ENCODE data around the gene RNASEH2B. TPM values are rescaled to one million over a fixed set of nuclear protein-coding genes. Genes with fewer than 3 reads are reported as not detected.

RNASEH2B gene
- total RNA-seq, 1 experiment from 2014 or later, result 47.3 TPM

DNA sequence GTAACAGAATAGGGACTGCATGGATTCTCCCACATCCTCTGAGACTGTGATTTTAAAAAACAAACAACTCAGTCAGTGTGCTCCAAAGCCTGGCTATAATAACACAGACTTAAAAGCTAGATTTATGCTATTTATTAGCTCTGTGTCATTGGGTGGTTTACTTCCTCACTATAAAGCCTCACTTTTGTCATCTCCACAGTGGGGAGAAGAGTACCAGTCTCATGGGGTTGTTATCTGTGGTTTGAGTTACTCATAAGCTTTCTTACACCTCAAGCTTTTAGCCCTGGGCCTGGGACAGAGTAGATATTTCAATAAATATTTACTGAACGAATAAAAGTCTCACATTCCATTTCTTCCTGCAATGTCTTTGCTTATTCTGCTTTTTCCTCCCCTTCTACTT lies 5.3 kb downstream of the RNASEH2B start:
- Histone ChIP-seq H3K27me3 (ENCODE audit: control insufficient read depth, insufficient read depth, low read length) (no peaks in the 10 kb centered on the region), H3K36me3 (replicated peaks; ENCODE audit: control insufficient read depth, insufficient read depth, low read length) (no peaks in the 10 kb centered on the region), H3K4me3 (ENCODE audit: insufficient read depth, low read depth, low read length) (no peak overlapping the region)
- DNase-seq, result no peak

DNA sequence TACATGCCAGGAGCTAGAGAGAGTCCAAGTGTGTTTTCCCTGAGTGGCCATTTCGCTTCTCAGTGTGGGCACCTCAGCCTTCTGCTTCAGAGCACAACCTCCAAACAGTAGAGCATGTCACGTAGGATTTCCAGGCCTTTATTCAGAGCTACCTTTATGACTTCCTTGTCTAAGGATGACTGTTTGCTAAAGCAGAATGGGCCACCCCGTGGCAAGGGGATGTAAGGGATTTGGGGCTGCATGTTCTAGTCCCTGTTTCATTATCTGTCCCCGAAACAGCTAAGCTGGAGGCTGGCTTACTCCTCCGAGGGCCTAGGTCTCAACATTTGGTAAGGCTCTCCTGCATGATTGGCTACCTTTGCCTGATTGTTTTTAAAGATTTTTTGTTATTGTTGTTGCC lies 6.0 kb downstream of the RNASEH2B start:
- H3K4me3 ChIP-seq (ENCODE audit: insufficient read depth, low read depth, low read length), result no peak overlapping the region
- DNase-seq, result no peak
- H3K36me3 ChIP-seq (replicated peaks; ENCODE audit: control insufficient read depth, insufficient read depth, low read length), result no peaks in the 10 kb centered on the region
- H3K27me3 ChIP-seq (ENCODE audit: control insufficient read depth, insufficient read depth, low read length), result no peaks in the 10 kb centered on the region

DNA sequence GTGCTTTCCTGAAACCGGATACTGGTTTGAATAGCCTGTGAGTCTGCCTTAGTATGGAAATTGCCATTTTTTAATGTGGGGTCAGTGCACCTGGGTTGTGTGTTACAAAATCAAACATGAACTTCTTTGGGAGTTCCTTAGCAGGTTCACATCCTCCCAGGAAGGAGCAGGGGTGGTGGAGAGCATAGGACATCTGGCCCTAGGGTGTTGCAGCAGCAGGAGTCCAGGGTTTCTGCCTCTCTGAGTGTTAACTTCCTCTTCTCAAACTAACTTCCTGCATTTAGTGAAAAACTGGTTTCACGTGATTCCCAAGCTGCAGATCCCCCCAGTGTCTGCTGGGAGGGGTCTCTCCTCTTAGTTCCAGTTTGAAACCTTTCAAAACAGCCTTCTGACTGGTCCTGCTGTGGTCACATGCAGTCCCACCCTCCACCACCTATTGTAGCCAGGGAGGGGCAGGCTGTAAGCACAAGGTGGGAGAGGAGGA lies 7.2 kb downstream of the RNASEH2B start:
- DNase-seq, result no peak
- Histone ChIP-seq H3K4me3 (ENCODE audit: insufficient read depth, low read depth, low read length) (no peak overlapping the region), H3K27me3 (ENCODE audit: control insufficient read depth, insufficient read depth, low read length) (no peaks in the 10 kb centered on the region), H3K36me3 (replicated peaks; ENCODE audit: control insufficient read depth, insufficient read depth, low read length) (no peaks in the 10 kb centered on the region)

DNA sequence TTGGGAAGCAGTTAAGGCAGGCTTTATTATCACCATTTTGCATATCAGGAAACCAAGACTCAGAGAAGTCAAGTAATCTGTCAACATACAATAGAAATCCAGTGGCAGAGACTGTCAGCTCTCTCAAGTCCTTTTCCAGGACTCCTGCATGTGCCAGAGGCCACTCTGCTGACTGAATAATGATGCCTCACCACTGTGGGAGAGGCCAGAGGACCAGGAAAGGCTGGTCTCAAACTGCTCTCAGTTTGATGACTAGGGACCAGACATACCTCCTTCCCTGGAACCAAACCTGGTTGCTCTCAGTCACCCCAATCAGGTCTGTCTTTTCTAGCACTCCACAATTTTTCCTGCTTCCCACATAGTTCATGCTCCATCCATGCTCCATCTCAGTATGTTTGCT lies 8.0 kb downstream of the RNASEH2B start:
- Histone ChIP-seq H3K27me3 (ENCODE audit: control insufficient read depth, insufficient read depth, low read length) (no peaks in the 10 kb centered on the region), H3K4me3 (ENCODE audit: insufficient read depth, low read depth, low read length) (no peak overlapping the region), H3K36me3 (replicated peaks; ENCODE audit: control insufficient read depth, insufficient read depth, low read length) (no peaks in the 10 kb centered on the region)
- DNase-seq, result no peak

DNA sequence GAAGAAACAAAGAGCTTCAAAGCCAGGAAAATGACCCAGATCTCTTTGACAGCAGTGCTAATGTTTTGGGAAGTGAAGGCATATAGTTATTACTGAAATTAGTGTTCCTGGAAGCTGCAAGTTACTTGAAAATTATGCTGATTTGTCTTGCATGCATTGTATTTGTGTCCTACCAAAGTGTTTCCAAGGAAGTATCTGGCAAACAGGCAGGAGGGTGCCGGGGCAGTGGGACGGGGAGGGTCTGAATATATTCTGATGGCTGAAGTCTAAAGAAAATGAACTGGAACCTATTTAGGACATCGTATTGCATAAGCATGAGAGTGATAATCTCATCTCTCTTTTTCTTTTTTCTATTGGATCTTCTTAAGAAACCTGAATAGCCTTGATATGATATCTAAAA lies 9.0 kb downstream of the RNASEH2B start:
- no peaks in the 10 kb centered on the region for H3K36me3 ChIP-seq (replicated peaks; ENCODE audit: control insufficient read depth, insufficient read depth, low read length)
- no peak overlapping the region for H3K4me3 ChIP-seq (ENCODE audit: insufficient read depth, low read depth, low read length)
- no peaks in the 10 kb centered on the region for H3K27me3 ChIP-seq (ENCODE audit: control insufficient read depth, insufficient read depth, low read length)
- DNase-seq, result no peak

DNA sequence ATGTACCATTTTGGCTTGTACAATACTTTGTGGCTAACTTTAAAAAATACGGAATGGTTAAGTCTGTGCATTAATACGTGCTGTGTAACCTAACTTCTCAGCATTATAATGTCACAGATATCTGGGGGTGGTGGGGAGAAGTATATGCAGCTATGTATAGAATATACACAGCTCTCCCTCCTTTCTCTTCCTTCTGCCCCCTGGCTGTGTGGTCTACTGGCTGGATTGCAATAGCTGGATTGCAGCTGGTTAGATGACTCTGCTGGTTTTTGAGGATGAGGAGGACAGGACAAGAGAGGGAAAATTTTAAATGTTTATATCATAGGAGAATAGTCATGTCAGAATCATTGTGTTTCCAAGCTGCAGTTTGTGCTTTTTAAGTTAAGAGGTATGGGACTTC lies 9.7 kb downstream of the RNASEH2B start:
- no peak overlapping the region for H3K4me3 ChIP-seq (ENCODE audit: insufficient read depth, low read depth, low read length)
- H3K36me3 ChIP-seq (replicated peaks; ENCODE audit: control insufficient read depth, insufficient read depth, low read length), result no peaks in the 10 kb centered on the region
- no peak for DNase-seq
- no peaks in the 10 kb centered on the region for H3K27me3 ChIP-seq (ENCODE audit: control insufficient read depth, insufficient read depth, low read length)

DNA sequence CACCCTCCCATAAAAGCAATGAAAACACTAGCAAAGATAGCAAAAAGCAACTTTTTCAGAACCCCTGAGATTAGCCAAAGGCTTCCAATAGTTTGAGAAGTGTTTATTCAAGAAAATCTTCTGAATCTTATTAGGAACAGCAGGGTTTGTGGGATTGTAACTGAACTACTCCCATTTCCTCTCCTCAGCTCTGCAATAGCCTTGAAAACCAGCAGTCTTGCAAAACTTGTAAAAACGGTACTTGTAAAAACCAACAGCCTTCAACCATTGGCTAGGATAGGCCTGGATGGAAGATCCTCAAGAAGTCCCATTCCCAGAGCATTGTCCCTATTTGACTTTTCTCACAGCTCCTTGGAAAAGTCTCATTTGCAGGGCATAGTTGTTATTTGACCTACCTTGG lies 12.1 kb downstream of the RNASEH2B start:
- no peak overlapping the region for H3K4me3 ChIP-seq (ENCODE audit: insufficient read depth, low read depth, low read length)
- no peaks in the 10 kb centered on the region for H3K27me3 ChIP-seq (ENCODE audit: control insufficient read depth, insufficient read depth, low read length)
- DNase-seq, result no peak
- no peaks in the 10 kb centered on the region for H3K36me3 ChIP-seq (replicated peaks; ENCODE audit: control insufficient read depth, insufficient read depth, low read length)

DNA sequence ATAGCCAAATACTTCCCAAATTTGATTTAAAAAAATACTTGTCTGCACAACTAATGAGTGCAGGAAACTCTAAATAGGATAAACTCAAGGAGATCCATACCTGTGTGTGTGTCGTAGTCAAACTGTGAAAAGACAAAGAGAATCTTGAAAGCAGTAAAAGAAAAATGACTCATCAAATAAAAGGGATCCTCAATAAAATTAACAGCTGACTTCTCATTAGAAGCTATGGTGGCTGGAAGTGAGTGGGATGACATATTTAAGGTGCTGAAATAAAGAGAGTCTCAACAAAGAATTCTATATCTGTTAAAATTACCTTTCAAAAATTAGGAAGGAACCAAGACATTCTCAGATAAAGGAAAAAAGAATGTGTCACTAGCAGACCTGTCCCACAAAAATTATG lies 13.7 kb downstream of the RNASEH2B start:
- no peak for DNase-seq
- H3K36me3 ChIP-seq (replicated peaks; ENCODE audit: control insufficient read depth, insufficient read depth, low read length), result no peaks in the 10 kb centered on the region
- H3K4me3 ChIP-seq (ENCODE audit: insufficient read depth, low read depth, low read length), result no peak overlapping the region
- no peaks in the 10 kb centered on the region for H3K27me3 ChIP-seq (ENCODE audit: control insufficient read depth, insufficient read depth, low read length)

DNA sequence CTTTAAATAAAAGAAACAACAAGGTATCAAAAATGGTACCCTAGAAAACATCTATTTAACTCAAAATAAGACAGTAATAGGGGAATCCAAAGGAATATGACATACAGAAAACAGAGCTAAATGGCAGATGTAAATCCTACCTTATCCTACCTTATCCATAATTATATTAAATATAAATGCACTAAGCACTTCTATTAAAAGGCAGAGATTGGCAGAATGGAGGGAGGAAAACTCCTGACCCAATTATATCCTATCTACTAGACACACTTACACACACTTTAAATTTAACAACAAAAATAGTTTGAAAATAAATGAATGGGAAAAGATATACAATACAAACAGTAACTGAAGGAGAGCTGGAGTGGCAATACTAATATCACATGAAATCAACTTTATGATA lies 14.4 kb downstream of the RNASEH2B start:
- Histone ChIP-seq H3K36me3 (replicated peaks; ENCODE audit: control insufficient read depth, insufficient read depth, low read length) (no peaks in the 10 kb centered on the region), H3K4me3 (ENCODE audit: insufficient read depth, low read depth, low read length) (no peak overlapping the region), H3K27me3 (ENCODE audit: control insufficient read depth, insufficient read depth, low read length) (no peaks in the 10 kb centered on the region)
- no peak for DNase-seq

DNA sequence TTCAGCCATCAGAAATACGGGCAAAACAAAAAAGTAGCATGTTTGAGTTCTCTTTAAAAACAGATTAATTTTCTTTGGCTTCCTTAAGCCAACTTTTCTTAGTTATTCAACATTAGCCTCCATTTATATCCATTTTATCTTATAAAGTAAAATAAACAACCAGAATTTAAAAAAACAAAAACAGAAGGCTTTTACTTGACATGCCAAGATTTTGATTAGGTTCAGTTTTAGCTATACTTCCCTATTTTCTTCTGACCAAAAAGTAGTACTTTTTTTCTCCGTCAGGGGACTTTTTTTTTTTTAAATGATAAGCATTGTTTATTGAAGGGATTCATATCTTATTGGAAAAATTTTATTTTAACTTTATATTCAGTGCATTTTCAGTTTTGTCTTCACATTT lies 18.1 kb downstream of the RNASEH2B start:
- H3K27me3 ChIP-seq (ENCODE audit: control insufficient read depth, insufficient read depth, low read length), result no peaks in the 10 kb centered on the region
- no peak for DNase-seq
- no peaks in the 10 kb centered on the region; the same call in 1 of the 2 replicates for H3K36me3 ChIP-seq (replicated peaks; ENCODE audit: control insufficient read depth, insufficient read depth, low read length)
- H3K4me3 ChIP-seq (ENCODE audit: insufficient read depth, low read depth, low read length), result no peak overlapping the region

DNA sequence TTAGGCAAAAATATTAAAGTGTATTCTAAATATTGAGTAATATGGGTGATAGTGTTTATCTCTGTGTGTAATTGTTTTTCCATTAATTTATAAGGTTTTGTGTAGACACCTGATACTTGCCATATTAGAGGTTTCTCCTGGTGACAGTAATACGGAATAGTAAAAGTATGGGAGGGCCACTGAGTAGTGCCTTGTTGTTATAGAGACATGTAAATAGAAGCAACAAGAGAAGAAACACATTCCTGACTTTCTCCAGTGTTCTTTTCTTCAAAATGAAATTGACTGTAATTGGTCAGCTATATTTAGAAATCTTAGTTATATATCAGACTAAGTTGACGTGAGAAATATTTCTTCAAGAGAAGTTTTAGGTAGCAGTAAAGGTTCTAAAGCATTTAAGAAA lies 18.5 kb downstream of the RNASEH2B start:
- Histone ChIP-seq H3K27me3 (ENCODE audit: control insufficient read depth, insufficient read depth, low read length) (no peaks in the 10 kb centered on the region), H3K4me3 (ENCODE audit: insufficient read depth, low read depth, low read length) (no peak overlapping the region), H3K36me3 (replicated peaks; ENCODE audit: control insufficient read depth, insufficient read depth, low read length) (no peaks in the 10 kb centered on the region; the same call in 1 of the 2 replicates)
- DNase-seq, result no peak

DNA sequence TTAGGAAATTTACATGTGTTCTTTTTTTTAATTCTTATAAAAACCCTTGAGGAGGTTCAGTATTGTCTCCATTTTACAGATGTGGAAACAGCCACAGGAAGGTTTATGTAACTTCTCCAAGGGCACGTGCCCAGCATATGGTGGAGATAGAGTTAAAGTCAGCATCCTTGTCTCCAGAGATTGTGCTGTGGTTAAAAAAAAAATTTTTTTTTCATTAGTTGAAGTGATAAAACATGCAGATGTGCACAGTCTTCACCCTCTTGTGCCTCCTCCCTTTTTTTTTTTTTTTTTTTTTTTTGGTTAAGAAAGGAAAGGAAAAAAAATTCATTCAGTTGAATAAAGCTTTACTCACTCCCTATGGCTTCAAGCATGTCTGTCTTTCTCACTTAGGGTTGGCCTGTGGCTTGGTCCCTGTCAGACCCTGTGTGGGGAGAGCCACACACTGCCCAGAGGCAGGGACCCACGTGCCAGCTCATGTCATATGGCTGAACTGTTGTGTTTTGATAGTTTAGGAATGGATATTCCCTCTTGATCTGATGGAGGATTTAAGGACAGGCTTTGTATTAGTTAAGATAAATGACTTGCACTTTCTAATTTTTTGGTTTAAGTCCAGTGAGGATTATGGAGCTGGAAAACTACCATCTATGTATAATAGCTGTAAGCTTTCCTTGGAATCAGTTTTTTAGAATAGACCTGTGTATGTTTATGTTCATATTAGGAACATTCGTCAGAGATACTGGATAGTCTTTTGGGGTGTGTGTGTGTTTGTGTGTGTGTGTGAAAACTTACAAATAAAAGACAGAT lies 19.3 kb downstream of the RNASEH2B start:
- no peak for DNase-seq
- H3K4me3 ChIP-seq (ENCODE audit: insufficient read depth, low read depth, low read length), result no peak overlapping the region
- H3K27me3 ChIP-seq (ENCODE audit: control insufficient read depth, insufficient read depth, low read length), result no peaks in the 10 kb centered on the region
- H3K36me3 ChIP-seq (replicated peaks; ENCODE audit: control insufficient read depth, insufficient read depth, low read length), result no peaks in the 10 kb centered on the region; the same call in 1 of the 2 replicates

DNA sequence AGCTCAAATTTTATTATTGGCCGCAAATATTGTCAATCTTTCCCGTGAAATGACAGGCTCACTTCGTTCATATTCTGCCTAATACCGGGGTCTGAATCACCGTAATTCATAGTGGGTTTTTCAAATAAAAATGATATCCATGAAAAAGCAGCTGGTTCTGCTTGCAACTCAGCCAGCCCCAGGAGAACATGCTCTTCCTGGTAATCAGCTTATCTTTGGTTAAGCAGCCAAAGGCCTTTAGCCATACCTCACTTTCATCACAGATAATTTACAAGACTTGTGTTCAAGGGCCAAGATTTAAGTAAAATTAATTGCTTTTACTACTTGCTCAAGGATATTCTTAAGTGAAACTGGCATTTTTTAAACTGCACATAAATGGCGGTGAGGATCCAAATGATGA lies 22.5 kb downstream of the RNASEH2B start:
- Histone ChIP-seq H3K27me3 (ENCODE audit: control insufficient read depth, insufficient read depth, low read length) (no peaks in the 10 kb centered on the region), H3K36me3 (replicated peaks; ENCODE audit: control insufficient read depth, insufficient read depth, low read length) (no peaks in the 10 kb centered on the region; the same call in 1 of the 2 replicates), H3K4me3 (ENCODE audit: insufficient read depth, low read depth, low read length) (no peak overlapping the region)
- no peak for DNase-seq

DNA sequence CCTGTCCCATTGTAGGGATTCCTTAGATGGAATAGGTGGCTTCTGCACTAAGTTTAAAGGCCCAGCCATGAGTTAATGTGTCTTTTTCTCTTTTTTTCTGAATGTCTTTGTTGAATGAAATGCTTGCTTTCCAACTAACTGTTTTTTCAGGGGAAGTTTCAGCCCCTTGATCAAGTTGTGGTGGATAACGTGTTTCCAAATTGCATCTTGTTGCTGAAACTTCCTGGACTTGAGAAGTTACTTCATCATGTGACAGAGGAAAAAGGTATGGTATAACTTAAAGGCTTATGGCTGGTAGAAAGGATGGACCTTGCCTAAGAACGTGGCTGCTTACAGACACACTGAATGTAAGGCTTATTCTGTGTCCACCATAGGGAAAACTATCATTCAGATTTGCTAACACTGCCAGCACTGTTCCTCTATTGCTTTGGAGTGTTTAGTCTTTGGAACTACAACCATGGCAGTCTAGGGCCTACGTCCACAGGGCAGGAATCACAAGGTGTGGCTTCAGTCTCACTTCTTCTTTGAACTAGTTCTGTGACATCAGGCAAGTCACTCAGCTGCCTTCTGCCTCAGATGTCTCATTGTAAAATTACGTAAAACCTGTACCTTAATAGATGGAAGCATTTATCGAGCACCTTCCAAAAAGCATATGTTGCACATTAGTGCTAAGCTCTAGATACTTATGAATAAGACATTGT lies 25.3 kb downstream of the RNASEH2B start:
- no peaks in the 10 kb centered on the region; the same call in 1 of the 2 replicates for H3K36me3 ChIP-seq (replicated peaks; ENCODE audit: control insufficient read depth, insufficient read depth, low read length)
- DNase-seq, result no peak
- no peaks in the 10 kb centered on the region for H3K27me3 ChIP-seq (ENCODE audit: control insufficient read depth, insufficient read depth, low read length)
- H3K4me3 ChIP-seq (ENCODE audit: insufficient read depth, low read depth, low read length), result no peak overlapping the region

DNA sequence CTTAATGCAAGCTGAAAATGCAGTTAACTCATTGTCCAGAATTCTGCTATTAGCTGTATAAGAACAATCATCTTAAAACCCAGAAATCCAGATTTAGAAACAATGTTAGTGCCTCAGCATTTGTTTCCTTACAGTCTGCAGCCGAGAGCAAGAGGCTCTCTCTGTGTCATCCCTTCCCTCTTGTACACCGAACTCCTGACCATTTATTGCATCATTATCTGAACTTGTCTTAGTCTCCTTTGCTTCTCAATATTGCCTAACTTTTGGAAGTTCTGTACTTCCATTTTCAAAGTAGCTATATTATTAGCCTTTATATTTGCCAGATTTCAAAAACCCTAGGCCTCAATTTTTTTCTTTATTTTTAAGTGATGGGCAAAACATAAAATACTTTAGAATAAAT lies 27.1 kb downstream of the RNASEH2B start:
- no peaks in the 10 kb centered on the region for H3K36me3 ChIP-seq (replicated peaks; ENCODE audit: control insufficient read depth, insufficient read depth, low read length)
- no peak for DNase-seq
- no peaks in the 10 kb centered on the region for H3K27me3 ChIP-seq (ENCODE audit: control insufficient read depth, insufficient read depth, low read length)
- no peak overlapping the region for H3K4me3 ChIP-seq (ENCODE audit: insufficient read depth, low read depth, low read length)

All from H7 (cell line).